Measurements from ENCODE around the gene HAPSTR1. TPM values are rescaled to one million over a fixed set of nuclear protein-coding genes. Genes with fewer than 3 reads are reported as not detected.

Gene HAPSTR1
- total RNA-seq, 1 experiment from 2014 or later: 24.4 TPM

GRCh38 chr16:9097266-9098219 is 6.1 kb downstream of the HAPSTR1 start:
- Histone ChIP-seq H3K9me2 (replicated peaks; ENCODE audit: low read length) (no peaks in the 10 kb centered on the region), H2AFZ (ENCODE audit: low read length) (no peak overlapping the region), H3K36me3 (ENCODE audit: low read depth, low read length) (peaks cover 64% of the 10 kb centered on the region), H3K79me2 (ENCODE audit: low read length) (peaks cover 100% of the 10 kb centered on the region), H3K27me3 (ENCODE audit: low read length) (no peaks in the 10 kb centered on the region), H3K4me1 (ENCODE audit: insufficient read depth, low read length) (peaks cover 49% of the 10 kb centered on the region), H3K4me2 (ENCODE audit: low read length) (peak overlapping the region; percentile 33; the same call in 1 of the 2 replicates), H3F3A (ENCODE audit: low read length, unreplicated experiment) (peaks cover 7% of the 10 kb centered on the region), H3K9ac (ENCODE audit: low read length) (no peak overlapping the region), H4K20me1 (ENCODE audit: low read length) (peaks cover 92% of the 10 kb centered on the region), H3K9me3 (ENCODE audit: low read length) (no peaks in the 10 kb centered on the region), H3K27ac (ENCODE audit: low read length) (no peak overlapping the region), H3K4me3 (ENCODE audit: low read length) (no peak overlapping the region)
- ChIA-PET CTCF (no interaction called here), POLR2A (ENCODE audit: unreplicated experiment) (no interaction called here)
- BruUV-seq (replicated peaks): no TSS peak
- no peak for DNase-seq
- TF ChIP-seq EZH2 (IDR thresholded peaks at IDR 0.05; ENCODE audit: low read length, unreplicated experiment) (no peak), EZH2phosphoT487 (IDR thresholded peaks at IDR 0.05; ENCODE audit: borderline replicate concordance, low read length) (no peak), CTCF (conservative IDR thresholded peaks at IDR 0.05; ENCODE audit: low read depth, low read length) (no peak)
- intact Hi-C loops (cut with micrococcal nuclease): no loop called here
- ATAC-seq: no peak

- peaks cover 91% of the 10 kb centered on the region for H4K20me1 ChIP-seq (ENCODE audit: low read length)
- H3K4me1 ChIP-seq (ENCODE audit: insufficient read depth, low read length): peaks cover 49% of the 10 kb centered on the region
- H3K27ac ChIP-seq (ENCODE audit: low read length): peak overlapping the region; percentile 41
- intact Hi-C loops (cut with micrococcal nuclease): no loop called here
- no peaks in the 10 kb centered on the region for H3K9me2 ChIP-seq (replicated peaks; ENCODE audit: low read length)
- POLR2A ChIA-PET (ENCODE audit: unreplicated experiment): no interaction called here
- no peak overlapping the region for H2AFZ ChIP-seq (ENCODE audit: low read length)
- no peak overlapping the region for H3K4me3 ChIP-seq (ENCODE audit: low read length)
- CTCF ChIA-PET: no interaction called here
- no peak overlapping the region for H3K9ac ChIP-seq (ENCODE audit: low read length)
- peaks cover 100% of the 10 kb centered on the region for H3K79me2 ChIP-seq (ENCODE audit: low read length)
- no peak for DNase-seq
- peaks cover 7% of the 10 kb centered on the region for H3F3A ChIP-seq (ENCODE audit: low read length, unreplicated experiment)
- no peaks in the 10 kb centered on the region for H3K27me3 ChIP-seq (ENCODE audit: low read length)
- peaks cover 68% of the 10 kb centered on the region for H3K36me3 ChIP-seq (ENCODE audit: low read depth, low read length)
- no peak for ATAC-seq
- no peaks in the 10 kb centered on the region for H3K9me3 ChIP-seq (ENCODE audit: low read length)
- no TSS peak for BruUV-seq (replicated peaks)
- H3K4me2 ChIP-seq (ENCODE audit: low read length): peak overlapping the region; percentile 33
- TF ChIP-seq EZH2 (IDR thresholded peaks at IDR 0.05; ENCODE audit: low read length, unreplicated experiment) (no peak), EZH2phosphoT487 (IDR thresholded peaks at IDR 0.05; ENCODE audit: borderline replicate concordance, low read length) (no peak), CTCF (conservative IDR thresholded peaks at IDR 0.05; ENCODE audit: low read depth, low read length) (no peak)
These were observed 7.1 kb downstream of the HAPSTR1 start for GRCh38 chr16:9098377-9099090.

Measured in PC-3 (cell line).